Stimulated activated CD8-positive, alpha-beta memory T cell treated with anti-CD3 and anti-CD28 coated beads, Interleukin-12 subunit alpha, Interleukin-12 subunit beta, amount 100 ng/mL, for 24 hours (primary cell): ENCODE results near the gene DISP1.
"Not testable (repeated sequence)": the region's sequence is repeated elsewhere in the genome, so short reads cannot be mapped to it uniquely, and the experiment has no call there.

Experiments used
- DNase-seq: peaks from one replicate; pipeline ENCODE4 v3.0.0-alpha.2; 2020; ENCODE audit errors: extremely low read depth

DISP1 gene

GRCh38 chr1:222798116-222798515, 16.7 kb upstream of the DISP1 start:
- no peak for DNase-seq

- DNase-seq, result no peak
These were observed 15.9 kb upstream of the DISP1 start for GRCh38 chr1:222798975-222799374.

GRCh38 chr1:222801067-222801466, 13.8 kb upstream of the DISP1 start:
- no peak for DNase-seq

- no peak for DNase-seq
These were observed 3.2 kb upstream of the DISP1 start for GRCh38 chr1:222811671-222812070.

GRCh38 chr1:222813866-222814535, 838 bp upstream of the DISP1 start:
- DNase-seq, result no peak

- no peak for DNase-seq
These were observed 564 bp downstream of the DISP1 start for GRCh38 chr1:222815440-222815765.

GRCh38 chr1:222817529-222817928, 2.7 kb downstream of the DISP1 start:
- DNase-seq, result no peak

- DNase-seq, result no peak
These were observed 3.3 kb downstream of the DISP1 start for GRCh38 chr1:222818171-222818570.

- no peak for DNase-seq
These were observed 5.4 kb downstream of the DISP1 start for GRCh38 chr1:222820171-222820712.

GRCh38 chr1:222821239-222821638, 6.4 kb downstream of the DISP1 start:
- no peak for DNase-seq

- DNase-seq, result no peak
These were observed 8.9 kb downstream of the DISP1 start for GRCh38 chr1:222823695-222824094.

GRCh38 chr1:222824641-222825040, 9.8 kb downstream of the DISP1 start:
- DNase-seq, result no peak

- DNase-seq, result no peak
These were observed 14.1 kb downstream of the DISP1 start for GRCh38 chr1:222828939-222829338.

- no peak for DNase-seq
These were observed 15.0 kb downstream of the DISP1 start for GRCh38 chr1:222829868-222830267.

GRCh38 chr1:222833356-222833876, 18.6 kb downstream of the DISP1 start:
- no peak for DNase-seq

- DNase-seq, result no peak
These were observed 28.9 kb downstream of the DISP1 start for GRCh38 chr1:222843469-222844410.

GRCh38 chr1:222844411-222844779, 29.6 kb downstream of the DISP1 start:
- DNase-seq, result no peak

GRCh38 chr1:222845763-222846162, 30.9 kb downstream of the DISP1 start:
- DNase-seq, result no peak

- not testable (repeated sequence) for DNase-seq
These were observed 35.7 kb downstream of the DISP1 start for GRCh38 chr1:222850550-222850949.

- DNase-seq, result no peak
These were observed 37.5 kb downstream of the DISP1 start for GRCh38 chr1:222852326-222852725.

- DNase-seq, result no peak
These were observed 46.2 kb downstream of the DISP1 start for GRCh38 chr1:222861062-222861461.
